ENCODE measurements around the gene TMSB4X.
A peak's percentile ranks its signal among the peaks of the same experiment; 100 is the strongest.
"Not testable (repeated sequence)": the region's sequence is repeated elsewhere in the genome, so short reads cannot be mapped to it uniquely, and the experiment has no call there.

Gene TMSB4X

GRCh38 chrX:12958461-12958860 lies 16.4 kb upstream of the TMSB4X start:
- Histone ChIP-seq H4K20me1 (ENCODE audit: control insufficient read depth, insufficient read depth, low read depth, low read length) (no peaks in the 10 kb centered on the region), H3K4me1 (ENCODE audit: control insufficient read depth, low read length) (peaks cover 85% of the 10 kb centered on the region), H3K36me3 (ENCODE audit: control insufficient read depth, low read length) (peaks cover 3% of the 10 kb centered on the region; the same call in 1 of the 2 replicates), H3K9me2 (replicated peaks; ENCODE audit: control insufficient read depth, low read length) (no peaks in the 10 kb centered on the region), H3K27me3 (ENCODE audit: control insufficient read depth, low read length) (no peaks in the 10 kb centered on the region), H3F3A (ENCODE audit: control insufficient read depth, insufficient read depth) (peaks cover 24% of the 10 kb centered on the region), H3K27ac (ENCODE audit: low read depth, low read length) (peak overlapping the region; percentile 100), H3K4me3 (ENCODE audit: low read length) (peak overlapping the region; percentile 67), H3K79me2 (ENCODE audit: control insufficient read depth, low read length) (no peaks in the 10 kb centered on the region), H3K4me2 (ENCODE audit: low read length) (peak overlapping the region; percentile 81), H3K9me3 (ENCODE audit: control insufficient read depth, insufficient read depth, low read length) (no peaks in the 10 kb centered on the region)
- TF ChIP-seq EZH2phosphoT487 (IDR thresholded peaks at IDR 0.05; ENCODE audit: borderline replicate concordance, low read length), result no peak
- no peak for TF ChIP-seq CTCF (IDR thresholded peaks at IDR 0.05; ENCODE audit: low read depth, low read length, poor library complexity, severe bottlenecking)

DNA sequence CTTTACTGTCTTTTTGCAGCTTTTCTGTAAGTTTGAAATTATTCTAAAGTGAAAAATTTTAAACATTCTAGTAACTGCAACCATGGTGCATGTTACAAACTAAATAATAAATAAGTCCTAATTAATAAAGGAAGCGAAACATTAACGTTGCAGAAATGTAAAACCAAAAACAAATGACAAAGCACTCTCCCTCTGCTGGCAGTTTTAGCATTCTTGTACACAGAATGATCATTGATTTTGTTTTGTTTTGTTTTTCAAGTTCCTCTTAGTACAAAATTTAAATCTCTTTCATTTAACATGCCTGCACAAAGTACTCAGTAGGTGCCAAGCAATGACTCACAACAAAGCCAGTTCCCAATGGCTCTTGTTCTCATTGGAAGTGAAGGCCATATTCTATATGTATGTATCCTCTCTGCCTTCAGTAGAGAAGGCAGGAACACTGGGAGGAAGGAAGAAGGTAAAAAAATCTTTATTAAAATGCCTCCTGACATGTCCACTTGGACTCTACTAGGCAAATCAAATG lies 13.7 kb upstream of the TMSB4X start:
- H3K9me3 ChIP-seq (ENCODE audit: control insufficient read depth, insufficient read depth, low read length), result no peaks in the 10 kb centered on the region
- peak overlapping the region; percentile 56 for H3K4me2 ChIP-seq (ENCODE audit: low read length)
- H3K4me3 ChIP-seq (ENCODE audit: low read length), result peak overlapping the region; percentile 15
- H3K27ac ChIP-seq (ENCODE audit: low read depth, low read length), result peak overlapping the region; percentile 26; the same call in 1 of the 2 replicates
- no peaks in the 10 kb centered on the region for H3K9me2 ChIP-seq (replicated peaks; ENCODE audit: control insufficient read depth, low read length)
- TF ChIP-seq EZH2phosphoT487 (IDR thresholded peaks at IDR 0.05; ENCODE audit: borderline replicate concordance, low read length) (no peak), CTCF (IDR thresholded peaks at IDR 0.05; ENCODE audit: low read depth, low read length, poor library complexity, severe bottlenecking) (peak; percentile 16)
- H4K20me1 ChIP-seq (ENCODE audit: control insufficient read depth, insufficient read depth, low read depth, low read length), result no peaks in the 10 kb centered on the region
- no peaks in the 10 kb centered on the region for H3K79me2 ChIP-seq (ENCODE audit: control insufficient read depth, low read length)
- H3K36me3 ChIP-seq (ENCODE audit: control insufficient read depth, low read length), result peaks cover 3% of the 10 kb centered on the region; the same call in 1 of the 2 replicates
- H3K4me1 ChIP-seq (ENCODE audit: control insufficient read depth, low read length), result peaks cover 74% of the 10 kb centered on the region
- H3K27me3 ChIP-seq (ENCODE audit: control insufficient read depth, low read length), result no peaks in the 10 kb centered on the region
- H3F3A ChIP-seq (ENCODE audit: control insufficient read depth, insufficient read depth), result peaks cover 18% of the 10 kb centered on the region

DNA sequence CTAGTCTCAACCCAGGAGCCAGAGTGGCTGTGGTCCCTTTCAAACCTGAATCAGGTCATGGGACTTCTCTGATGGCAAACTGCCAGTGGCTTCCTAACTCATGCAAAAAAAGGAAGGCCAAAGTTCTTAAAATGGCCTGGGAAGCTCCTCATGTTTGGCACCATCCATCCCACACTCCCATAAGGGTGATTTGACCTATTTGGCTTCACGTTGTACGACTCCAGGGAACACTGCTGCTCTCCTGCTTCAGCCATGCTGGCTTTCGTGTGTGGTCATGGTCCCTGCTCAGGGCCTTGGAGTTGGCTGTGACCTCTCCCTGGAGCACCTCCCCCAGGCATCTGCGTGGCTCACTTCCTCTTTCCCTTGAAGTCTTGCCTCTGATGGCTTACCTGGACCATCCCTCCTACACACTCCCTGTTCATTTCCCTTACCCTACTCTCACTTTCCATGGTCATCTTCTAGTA lies 12.8 kb upstream of the TMSB4X start:
- Histone ChIP-seq H3K4me1 (ENCODE audit: control insufficient read depth, low read length) (peaks cover 76% of the 10 kb centered on the region), H3K79me2 (ENCODE audit: control insufficient read depth, low read length) (no peaks in the 10 kb centered on the region), H3K9me2 (replicated peaks; ENCODE audit: control insufficient read depth, low read length) (no peaks in the 10 kb centered on the region), H3K4me3 (ENCODE audit: low read length) (0 out of 2 replicates have a peak overlapping the region, but pooled peaks have one; percentile 15), H4K20me1 (ENCODE audit: control insufficient read depth, insufficient read depth, low read depth, low read length) (no peaks in the 10 kb centered on the region), H3K9me3 (ENCODE audit: control insufficient read depth, insufficient read depth, low read length) (no peaks in the 10 kb centered on the region), H3F3A (ENCODE audit: control insufficient read depth, insufficient read depth) (peaks cover 12% of the 10 kb centered on the region), H3K36me3 (ENCODE audit: control insufficient read depth, low read length) (no peaks in the 10 kb centered on the region), H3K4me2 (ENCODE audit: low read length) (peak overlapping the region; percentile 56), H3K27me3 (ENCODE audit: control insufficient read depth, low read length) (no peaks in the 10 kb centered on the region), H3K27ac (ENCODE audit: low read depth, low read length) (peak overlapping the region; percentile 26; the same call in 1 of the 2 replicates)
- no peak for TF ChIP-seq CTCF (IDR thresholded peaks at IDR 0.05; ENCODE audit: low read depth, low read length, poor library complexity, severe bottlenecking)
- TF ChIP-seq EZH2phosphoT487 (IDR thresholded peaks at IDR 0.05; ENCODE audit: borderline replicate concordance, low read length), result no peak

GRCh38 chrX:12963210-12963850 lies 11.6 kb upstream of the TMSB4X start:
- not testable (repeated sequence) for H3K36me3 ChIP-seq (ENCODE audit: control insufficient read depth, low read length); H4K20me1 ChIP-seq (ENCODE audit: control insufficient read depth, insufficient read depth, low read depth, low read length); H3K79me2 ChIP-seq (ENCODE audit: control insufficient read depth, low read length); H3K4me2 ChIP-seq (ENCODE audit: low read length); H3K9me2 ChIP-seq (replicated peaks; ENCODE audit: control insufficient read depth, low read length); H3K4me3 ChIP-seq (ENCODE audit: low read length); H3K27ac ChIP-seq (ENCODE audit: low read depth, low read length); H3F3A ChIP-seq (ENCODE audit: control insufficient read depth, insufficient read depth); H3K27me3 ChIP-seq (ENCODE audit: control insufficient read depth, low read length); H3K9me3 ChIP-seq (ENCODE audit: control insufficient read depth, insufficient read depth, low read length)
- H3K4me1 ChIP-seq (ENCODE audit: control insufficient read depth, low read length), result peaks cover 76% of the 10 kb centered on the region
